ENCODE data around the gene SOX18. TPM values are rescaled to one million over a fixed set of nuclear protein-coding genes. Genes with fewer than 3 reads are reported as not detected.

The SOX18 gene
- total and polyA plus RNA-seq, 2 of the 13 experiments (the other 11 are each of a cell fraction or from before 2014, with no cell fraction given): 1.6 to 1.9 TPM

DNA sequence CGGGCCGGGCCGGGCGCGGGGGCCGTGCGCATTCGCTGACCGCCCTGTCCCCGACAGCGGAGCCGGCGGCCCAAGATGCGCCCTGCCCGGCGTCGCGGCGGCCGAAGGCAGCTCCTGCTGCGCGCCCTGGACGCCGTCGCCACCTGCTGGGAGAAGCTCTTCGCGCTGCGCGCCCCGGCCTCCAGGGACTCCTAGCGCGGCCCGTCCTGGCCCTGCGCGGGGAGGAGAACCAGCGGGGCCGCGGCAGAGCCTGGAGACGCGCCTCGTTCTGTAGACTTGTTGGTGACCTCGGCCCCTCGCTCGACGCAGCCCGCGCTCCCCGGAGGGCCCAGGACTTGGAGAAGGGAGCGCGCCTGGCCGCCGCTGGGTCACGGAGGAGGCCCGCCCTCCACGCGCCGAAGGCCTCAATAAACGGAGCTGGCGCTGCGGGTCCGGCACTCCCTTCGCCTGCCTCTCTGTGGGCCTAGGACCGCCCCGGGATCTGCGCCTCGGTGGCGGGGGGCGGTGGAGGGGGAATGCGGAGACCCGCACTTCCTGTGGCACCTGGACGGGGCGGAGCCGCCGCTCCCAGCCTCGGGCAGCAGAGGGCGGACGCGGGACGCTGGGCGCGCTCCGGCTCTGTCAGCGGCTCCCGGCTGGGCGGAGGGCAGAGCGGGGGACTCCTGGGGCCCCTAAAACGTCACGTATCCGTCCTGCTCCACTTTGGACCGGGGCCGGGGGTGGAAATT, 10.7 kb downstream of the SOX18 start (continued):
- TF ChIP-seq ZNF430 (CRISPR knock-in tag; IDR thresholded peaks at IDR 0.05) (no peak), ZNF597 (CRISPR knock-in tag; IDR thresholded peaks at IDR 0.05) (no peak), SNAPC2 (CRISPR knock-in tag; IDR thresholded peaks at IDR 0.05) (no peak), NR2F6 (IDR thresholded peaks at IDR 0.05) (no peak), NR2F6 (CRISPR knock-in tag; IDR thresholded peaks at IDR 0.05) (no peak), JUN (CRISPR knock-in tag; IDR thresholded peaks at IDR 0.05) (no peak), ZBED4 (CRISPR knock-in tag; IDR thresholded peaks at IDR 0.05; ENCODE audit: borderline replicate concordance) (no peak), MAFK (conservative IDR thresholded peaks at IDR 0.05 in 1 of 2, IDR thresholded peaks at IDR 0.05 in 1 of 2; ENCODE audit: low read length in 2 of 2) (no peak), ZNF317 (CRISPR knock-in tag; IDR thresholded peaks at IDR 0.05) (no peak), ZNF251 (CRISPR knock-in tag; IDR thresholded peaks at IDR 0.05) (no peak)
- TF ChIP-seq, protein P1, sequence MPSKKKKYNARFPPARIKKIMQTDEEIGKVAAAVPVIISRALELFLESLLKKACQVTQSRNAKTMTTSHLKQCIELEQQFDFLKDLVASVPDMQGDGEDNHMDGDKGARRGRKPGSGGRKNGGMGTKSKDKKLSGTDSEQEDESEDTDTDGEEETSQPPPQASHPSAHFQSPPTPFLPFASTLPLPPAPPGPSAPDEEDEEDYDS (CRISPR knock-in tag; IDR thresholded peaks at IDR 0.05): no peak
- TF ChIP-seq, protein P2, sequence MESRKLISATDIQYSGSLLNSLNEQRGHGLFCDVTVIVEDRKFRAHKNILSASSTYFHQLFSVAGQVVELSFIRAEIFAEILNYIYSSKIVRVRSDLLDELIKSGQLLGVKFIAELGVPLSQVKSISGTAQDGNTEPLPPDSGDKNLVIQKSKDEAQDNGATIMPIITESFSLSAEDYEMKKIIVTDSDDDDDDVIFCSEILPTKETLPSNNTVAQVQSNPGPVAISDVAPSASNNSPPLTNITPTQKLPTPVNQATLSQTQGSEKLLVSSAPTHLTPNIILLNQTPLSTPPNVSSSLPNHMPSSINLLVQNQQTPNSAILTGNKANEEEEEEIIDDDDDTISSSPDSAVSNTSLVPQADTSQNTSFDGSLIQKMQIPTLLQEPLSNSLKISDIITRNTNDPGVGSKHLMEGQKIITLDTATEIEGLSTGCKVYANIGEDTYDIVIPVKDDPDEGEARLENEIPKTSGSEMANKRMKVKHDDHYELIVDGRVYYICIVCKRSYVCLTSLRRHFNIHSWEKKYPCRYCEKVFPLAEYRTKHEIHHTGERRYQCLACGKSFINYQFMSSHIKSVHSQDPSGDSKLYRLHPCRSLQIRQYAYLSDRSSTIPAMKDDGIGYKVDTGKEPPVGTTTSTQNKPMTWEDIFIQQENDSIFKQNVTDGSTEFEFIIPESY (CRISPR knock-in tag; IDR thresholded peaks at IDR 0.05): peak; percentile 99
- TF ChIP-seq, protein P3, sequence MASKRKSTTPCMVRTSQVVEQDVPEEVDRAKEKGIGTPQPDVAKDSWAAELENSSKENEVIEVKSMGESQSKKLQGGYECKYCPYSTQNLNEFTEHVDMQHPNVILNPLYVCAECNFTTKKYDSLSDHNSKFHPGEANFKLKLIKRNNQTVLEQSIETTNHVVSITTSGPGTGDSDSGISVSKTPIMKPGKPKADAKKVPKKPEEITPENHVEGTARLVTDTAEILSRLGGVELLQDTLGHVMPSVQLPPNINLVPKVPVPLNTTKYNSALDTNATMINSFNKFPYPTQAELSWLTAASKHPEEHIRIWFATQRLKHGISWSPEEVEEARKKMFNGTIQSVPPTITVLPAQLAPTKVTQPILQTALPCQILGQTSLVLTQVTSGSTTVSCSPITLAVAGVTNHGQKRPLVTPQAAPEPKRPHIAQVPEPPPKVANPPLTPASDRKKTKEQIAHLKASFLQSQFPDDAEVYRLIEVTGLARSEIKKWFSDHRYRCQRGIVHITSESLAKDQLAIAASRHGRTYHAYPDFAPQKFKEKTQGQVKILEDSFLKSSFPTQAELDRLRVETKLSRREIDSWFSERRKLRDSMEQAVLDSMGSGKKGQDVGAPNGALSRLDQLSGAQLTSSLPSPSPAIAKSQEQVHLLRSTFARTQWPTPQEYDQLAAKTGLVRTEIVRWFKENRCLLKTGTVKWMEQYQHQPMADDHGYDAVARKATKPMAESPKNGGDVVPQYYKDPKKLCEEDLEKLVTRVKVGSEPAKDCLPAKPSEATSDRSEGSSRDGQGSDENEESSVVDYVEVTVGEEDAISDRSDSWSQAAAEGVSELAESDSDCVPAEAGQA (IDR thresholded peaks at IDR 0.05; ENCODE audit: low read depth): no peak
- TF ChIP-seq, protein P3 (CRISPR knock-in tag; IDR thresholded peaks at IDR 0.05; ENCODE audit: borderline replicate concordance): no peak
- TF ChIP-seq, protein P4, sequence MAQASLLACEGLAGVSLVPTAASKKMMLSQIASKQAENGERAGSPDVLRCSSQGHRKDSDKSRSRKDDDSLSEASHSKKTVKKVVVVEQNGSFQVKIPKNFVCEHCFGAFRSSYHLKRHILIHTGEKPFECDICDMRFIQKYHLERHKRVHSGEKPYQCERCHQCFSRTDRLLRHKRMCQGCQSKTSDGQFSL (CRISPR knock-in tag; IDR thresholded peaks at IDR 0.05): no peak

Measured in HepG2 (cell line).